ENCODE results near the gene OTP.

DNA sequence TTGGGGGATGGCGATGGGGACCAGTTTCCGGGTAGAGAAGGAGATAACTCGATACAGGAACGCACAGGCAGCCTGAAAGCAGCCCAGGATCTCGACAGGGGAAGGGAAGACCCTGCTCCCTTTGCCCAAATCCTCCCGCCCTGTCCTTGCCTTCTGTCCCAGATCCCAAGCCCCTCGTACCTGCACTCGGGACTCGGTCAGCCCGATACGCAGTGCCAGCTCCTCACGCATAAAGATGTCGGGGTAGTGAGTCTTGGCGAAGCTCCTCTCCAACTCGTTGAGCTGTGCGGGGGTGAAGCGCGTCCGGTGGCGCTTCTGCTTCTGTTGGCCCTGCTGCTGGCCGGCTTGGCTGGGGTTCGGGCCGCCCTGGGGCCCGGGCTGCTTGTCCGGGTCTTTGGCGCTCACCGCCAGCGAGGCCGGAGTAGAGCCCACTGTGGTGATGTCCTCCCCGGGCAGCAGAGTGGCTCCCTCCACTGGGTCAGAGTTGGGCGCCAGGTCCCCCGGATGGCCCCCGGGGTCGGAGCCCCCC, 1.8 kb downstream of the OTP start:
- TF ChIP-seq, protein P1, sequence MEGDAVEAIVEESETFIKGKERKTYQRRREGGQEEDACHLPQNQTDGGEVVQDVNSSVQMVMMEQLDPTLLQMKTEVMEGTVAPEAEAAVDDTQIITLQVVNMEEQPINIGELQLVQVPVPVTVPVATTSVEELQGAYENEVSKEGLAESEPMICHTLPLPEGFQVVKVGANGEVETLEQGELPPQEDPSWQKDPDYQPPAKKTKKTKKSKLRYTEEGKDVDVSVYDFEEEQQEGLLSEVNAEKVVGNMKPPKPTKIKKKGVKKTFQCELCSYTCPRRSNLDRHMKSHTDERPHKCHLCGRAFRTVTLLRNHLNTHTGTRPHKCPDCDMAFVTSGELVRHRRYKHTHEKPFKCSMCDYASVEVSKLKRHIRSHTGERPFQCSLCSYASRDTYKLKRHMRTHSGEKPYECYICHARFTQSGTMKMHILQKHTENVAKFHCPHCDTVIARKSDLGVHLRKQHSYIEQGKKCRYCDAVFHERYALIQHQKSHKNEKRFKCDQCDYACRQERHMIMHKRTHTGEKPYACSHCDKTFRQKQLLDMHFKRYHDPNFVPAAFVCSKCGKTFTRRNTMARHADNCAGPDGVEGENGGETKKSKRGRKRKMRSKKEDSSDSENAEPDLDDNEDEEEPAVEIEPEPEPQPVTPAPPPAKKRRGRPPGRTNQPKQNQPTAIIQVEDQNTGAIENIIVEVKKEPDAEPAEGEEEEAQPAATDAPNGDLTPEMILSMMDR (IDR thresholded peaks at IDR 0.05; ENCODE audit: insufficient read depth, low read length, poor library complexity, severe bottlenecking) = no peak
- no peak for TF ChIP-seq EZH2phosphoT487 (conservative IDR thresholded peaks at IDR 0.05; ENCODE audit: low read length)

Measured in SU-DHL-6 (cell line).